Neural progenitor cell (in vitro differentiated cells): ENCODE measurements around the gene PGAP6. TPM values are rescaled to one million over a fixed set of nuclear protein-coding genes. Genes with fewer than 3 reads are reported as not detected.

Experiments used
- DNase-seq: peaks from one replicate; pipeline ENCODE4 v3.0.0-alpha.2; 2016; ENCODE audit warnings: low spot score
- H2AFZ ChIP-seq: fragments of 200-600 bp; sonication (generic); replicated peaks from 2 replicates; pipeline ENCODE4 v1.6.1; 2016; ENCODE audit warnings: antibody characterized with exemption
- H3F3A ChIP-seq: fragments of 200-600 bp; sonication (generic); 2 replicates; pipeline ENCODE4 v1.6.1; 2016; ENCODE audit warnings: antibody characterized with exemption, low read depth
- H3K27ac ChIP-seq: fragments of 200-600 bp; sonication (generic); 2 replicates; pipeline ENCODE4 v1.5.1; 2016; ENCODE audit warnings: mild to moderate bottlenecking
- H3K27me3 ChIP-seq: fragments of 200-600 bp; sonication (generic); 2 replicates; pipeline ENCODE4 v1.6.1; 2016; ENCODE audit warnings: mild to moderate bottlenecking, moderate library complexity
- H3K36me3 ChIP-seq: fragments of 200-600 bp; sonication (generic); 2 replicates; pipeline ENCODE4 v1.5.1; 2016
- H3K4me1 ChIP-seq: fragments of 200-600 bp; sonication (generic); 2 replicates; pipeline ENCODE4 v1.6.1; 2016; ENCODE audit warnings: mixed run types
- H3K4me2 ChIP-seq: fragments of 200-600 bp; sonication (generic); 2 replicates; pipeline ENCODE4 v1.6.1; 2016
- H3K4me3 ChIP-seq: fragments of 200-600 bp; sonication (generic); 2 replicates; pipeline ENCODE4 v1.5.1; 2016
- H3K79me2 ChIP-seq: fragments of 200-600 bp; sonication (generic); 2 replicates; pipeline ENCODE4 v1.6.1; 2016; ENCODE audit warnings: low read depth
- H3K9ac ChIP-seq: fragments of 200-600 bp; sonication (generic); 2 replicates; pipeline ENCODE4 v1.6.1; 2016
- H3K9me3 ChIP-seq: fragments of 200-600 bp; sonication (generic); 2 replicates; pipeline ENCODE4 v1.5.1; 2016; ENCODE audit warnings: low read depth
- H4K20me1 ChIP-seq: fragments of 200-600 bp; sonication (generic); 2 replicates; pipeline ENCODE4 v1.6.1; 2016; ENCODE audit warnings: low read depth
- H3K27ac Mint-ChIP-seq: 3 replicates; pipeline ENCODE4 v1.8.0; 2021; ENCODE audit warnings: mixed read lengths
- H3K27me3 Mint-ChIP-seq: 2 replicates; pipeline ENCODE4 v1.8.0; 2022; ENCODE audit warnings: low read depth, mild to moderate bottlenecking, inconsistent platforms, moderate library complexity, mixed read lengths; ENCODE audit not compliant: insufficient read depth
- H3K36me3 Mint-ChIP-seq: 3 replicates; pipeline ENCODE4 v1.8.0; 2021; ENCODE audit warnings: mixed read lengths
- H3K4me1 Mint-ChIP-seq: 3 replicates; pipeline ENCODE4 v1.8.0; 2021; ENCODE audit warnings: mixed read lengths
- H3K4me3 Mint-ChIP-seq: 3 replicates; pipeline ENCODE4 v1.8.0; 2021; ENCODE audit warnings: mild to moderate bottlenecking, moderate library complexity, mixed read lengths
- H3K9me3 Mint-ChIP-seq: 3 replicates; pipeline ENCODE4 v1.8.0; 2020; ENCODE audit warnings: mixed read lengths
- EZH2 ChIP-seq: fragments of 200-600 bp; sonication (generic); IDR thresholded peaks from 2 replicates; pipeline ENCODE4 v1.6.1; 2017; ENCODE audit warnings: antibody characterized with exemption, mild to moderate bottlenecking, moderate library complexity
- EZH2phosphoT487 ChIP-seq: fragments of 200-600 bp; sonication (generic); IDR thresholded peaks from 2 replicates; pipeline ENCODE4 v1.6.1; 2017; ENCODE audit warnings: antibody characterized with exemption
- total RNA-seq: library from RNA; depleted of rRNA; stranded (reverse); fragments of >200 nt; gene quantifications from 2 replicates; pipeline ENCODE4 v1.2.3, GENCODE V29; 2015; ENCODE audit warnings: low replicate concordance
- TF ChIP-seq, protein P1 (sequence below): fragments of 200-600 bp; sonication (generic); IDR thresholded peaks from 2 replicates; pipeline ENCODE4 v1.5.1; 2017; ENCODE audit warnings: antibody characterized with exemption, mild to moderate bottlenecking

The PGAP6 gene
- total RNA-seq, 1 donor from 2014 or later: 16.7 TPM

DNA sequence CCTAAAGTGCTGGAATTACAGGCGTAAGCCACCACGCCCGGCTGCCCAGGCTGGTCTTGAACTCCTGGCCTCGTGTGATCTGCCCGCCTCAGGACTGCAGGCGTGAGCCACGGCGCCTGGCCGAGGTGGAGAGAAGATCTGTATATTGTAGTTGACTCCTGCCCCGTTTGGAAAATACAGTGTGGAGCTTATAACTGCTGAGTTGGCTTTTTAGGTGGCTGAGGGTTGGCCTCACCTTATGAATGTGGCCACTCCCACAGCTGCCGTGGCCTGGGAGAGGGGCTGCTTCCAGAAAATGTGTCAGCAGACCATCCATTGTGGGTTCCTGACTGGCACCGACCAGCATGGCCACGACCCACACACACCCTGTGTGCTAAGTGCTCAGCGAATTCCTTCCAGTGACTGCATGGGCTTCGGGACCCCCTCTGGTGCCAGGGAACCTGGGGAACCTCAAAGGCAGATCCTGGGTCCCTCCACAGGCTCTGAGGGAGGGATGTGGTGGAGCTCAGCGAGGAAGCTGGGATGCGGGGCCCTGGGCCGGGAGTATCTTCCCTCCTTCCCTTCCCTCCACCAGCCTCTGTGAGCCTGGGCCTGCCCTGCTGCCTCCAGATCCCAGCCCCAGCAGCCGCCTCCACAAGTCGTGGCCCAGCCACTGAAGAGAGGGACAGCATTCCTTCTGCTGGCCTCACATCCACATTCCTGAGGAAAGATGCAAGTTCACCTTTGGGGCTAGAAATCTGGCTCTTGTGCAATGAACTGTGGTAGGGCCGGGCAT lies 32.8 kb upstream of the PGAP6 start:
- Histone ChIP-seq H3F3A (no peaks in the 10 kb centered on the region), H3K27me3 (no peaks in the 10 kb centered on the region), H3K36me3 (no peaks in the 10 kb centered on the region), H3K4me3 (no peak overlapping the region), H3K9ac (no peak overlapping the region), H3K9me3 (no peaks in the 10 kb centered on the region), H3K27ac (no peak overlapping the region), H3K4me2 (no peak overlapping the region), H4K20me1 (no peaks in the 10 kb centered on the region), H3K4me1 (no peaks in the 10 kb centered on the region), H2AFZ (no peak overlapping the region), H3K79me2 (no peaks in the 10 kb centered on the region)
- H3K36me3 Mint-ChIP-seq: no peaks in the 10 kb centered on the region
- TF ChIP-seq, protein P1, sequence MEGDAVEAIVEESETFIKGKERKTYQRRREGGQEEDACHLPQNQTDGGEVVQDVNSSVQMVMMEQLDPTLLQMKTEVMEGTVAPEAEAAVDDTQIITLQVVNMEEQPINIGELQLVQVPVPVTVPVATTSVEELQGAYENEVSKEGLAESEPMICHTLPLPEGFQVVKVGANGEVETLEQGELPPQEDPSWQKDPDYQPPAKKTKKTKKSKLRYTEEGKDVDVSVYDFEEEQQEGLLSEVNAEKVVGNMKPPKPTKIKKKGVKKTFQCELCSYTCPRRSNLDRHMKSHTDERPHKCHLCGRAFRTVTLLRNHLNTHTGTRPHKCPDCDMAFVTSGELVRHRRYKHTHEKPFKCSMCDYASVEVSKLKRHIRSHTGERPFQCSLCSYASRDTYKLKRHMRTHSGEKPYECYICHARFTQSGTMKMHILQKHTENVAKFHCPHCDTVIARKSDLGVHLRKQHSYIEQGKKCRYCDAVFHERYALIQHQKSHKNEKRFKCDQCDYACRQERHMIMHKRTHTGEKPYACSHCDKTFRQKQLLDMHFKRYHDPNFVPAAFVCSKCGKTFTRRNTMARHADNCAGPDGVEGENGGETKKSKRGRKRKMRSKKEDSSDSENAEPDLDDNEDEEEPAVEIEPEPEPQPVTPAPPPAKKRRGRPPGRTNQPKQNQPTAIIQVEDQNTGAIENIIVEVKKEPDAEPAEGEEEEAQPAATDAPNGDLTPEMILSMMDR: no peak
- TF ChIP-seq EZH2: no peak
- no peak for DNase-seq
- no peak overlapping the region for H3K4me3 Mint-ChIP-seq
- no peaks in the 10 kb centered on the region for H3K9me3 Mint-ChIP-seq
- H3K27me3 Mint-ChIP-seq: peaks cover 3% of the 10 kb centered on the region
- H3K27ac Mint-ChIP-seq: no peak overlapping the region
- no peaks in the 10 kb centered on the region for H3K4me1 Mint-ChIP-seq

DNA sequence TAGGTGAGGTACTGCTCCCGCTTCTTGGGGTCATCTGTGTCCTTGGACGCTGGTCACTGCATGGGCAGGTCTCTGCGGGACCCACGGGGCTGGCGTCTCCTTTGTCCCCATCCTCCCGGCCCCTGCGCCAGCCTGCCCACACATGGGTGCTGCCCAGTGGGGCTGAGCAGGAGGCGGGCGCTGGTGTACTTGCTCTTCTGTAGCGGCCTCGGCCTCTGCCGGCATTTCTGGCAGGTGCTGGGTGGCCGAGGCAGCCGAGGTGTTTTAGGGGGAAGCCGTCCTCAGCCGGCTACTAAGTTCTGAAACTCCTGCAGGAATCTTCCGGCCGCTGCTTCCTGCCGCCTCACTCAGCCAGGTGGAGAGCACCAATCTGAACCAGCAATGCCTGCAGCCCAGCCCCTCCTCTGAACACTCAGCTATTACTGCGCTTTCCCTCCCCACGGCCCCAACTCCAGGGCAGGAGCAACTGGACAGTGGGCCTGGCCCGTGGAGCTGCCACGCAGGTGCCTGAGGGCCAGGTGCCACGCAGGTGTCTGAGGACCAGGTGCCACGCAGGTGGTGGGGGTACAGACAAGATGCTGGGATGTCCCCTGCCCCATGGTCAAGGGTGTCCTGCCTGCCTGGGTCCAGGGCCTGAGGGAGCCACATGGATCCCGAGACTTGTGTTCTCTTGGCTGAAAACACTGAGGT lies 29.9 kb upstream of the PGAP6 start:
- no peak overlapping the region for H3K4me3 Mint-ChIP-seq
- Histone ChIP-seq H3K4me1 (no peaks in the 10 kb centered on the region), H3K27me3 (no peaks in the 10 kb centered on the region), H3K9ac (no peak overlapping the region), H3K9me3 (no peaks in the 10 kb centered on the region), H4K20me1 (no peaks in the 10 kb centered on the region), H3K27ac (no peak overlapping the region), H3K36me3 (no peaks in the 10 kb centered on the region), H3K79me2 (no peaks in the 10 kb centered on the region), H3K4me3 (no peak overlapping the region), H3F3A (no peaks in the 10 kb centered on the region), H2AFZ (no peak overlapping the region), H3K4me2 (no peak overlapping the region)
- H3K9me3 Mint-ChIP-seq: no peaks in the 10 kb centered on the region
- H3K27me3 Mint-ChIP-seq: no peaks in the 10 kb centered on the region
- no peaks in the 10 kb centered on the region for H3K36me3 Mint-ChIP-seq
- no peak for DNase-seq
- H3K27ac Mint-ChIP-seq: no peak overlapping the region
- TF ChIP-seq, protein P1: no peak
- TF ChIP-seq EZH2 (no peak), EZH2phosphoT487 (no peak)
- H3K4me1 Mint-ChIP-seq: no peaks in the 10 kb centered on the region

DNA sequence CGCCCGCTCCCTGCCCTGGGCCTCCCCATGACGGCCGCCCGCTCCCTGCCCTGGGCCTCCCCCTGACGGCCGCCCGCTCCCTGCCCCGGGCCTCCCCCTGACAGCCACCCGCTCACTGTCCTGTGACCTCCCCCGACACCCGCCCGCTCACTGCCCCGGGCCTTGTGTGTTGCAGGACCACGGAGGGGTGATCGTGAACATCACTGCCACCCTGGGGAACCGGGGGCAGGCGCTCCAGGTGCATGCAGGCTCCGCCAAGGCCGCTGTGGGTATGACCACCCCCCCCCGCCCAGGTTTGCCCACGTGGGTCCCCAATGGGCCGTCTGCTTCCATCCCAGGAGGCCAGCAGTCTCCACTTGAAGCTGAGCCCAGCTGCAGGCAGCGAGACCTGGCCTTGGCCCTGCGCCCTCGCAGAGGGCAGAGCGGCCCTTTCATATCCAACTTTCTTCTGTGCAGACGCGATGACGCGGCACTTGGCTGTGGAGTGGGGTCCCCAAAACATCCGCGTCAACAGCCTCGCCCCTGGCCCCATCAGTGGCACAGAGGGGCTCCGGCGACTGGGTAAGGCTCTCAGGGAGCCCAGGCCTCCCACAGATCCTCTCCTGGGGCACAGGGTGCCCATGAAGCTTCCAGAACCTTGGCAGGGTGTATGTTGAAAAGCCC lies 28.9 kb upstream of the PGAP6 start:
- TF ChIP-seq EZH2phosphoT487 (no peak), EZH2 (no peak)
- TF ChIP-seq, protein P1: no peak
- no peak overlapping the region for H3K4me2 ChIP-seq
- H2AFZ ChIP-seq: no peak overlapping the region
- no peak for DNase-seq
- H3K36me3 ChIP-seq: no peaks in the 10 kb centered on the region
- H3K9me3 Mint-ChIP-seq: no peaks in the 10 kb centered on the region
- no peaks in the 10 kb centered on the region for H3K27me3 Mint-ChIP-seq
- H3K27ac ChIP-seq: no peak overlapping the region
- H3K9me3 ChIP-seq: no peaks in the 10 kb centered on the region
- no peaks in the 10 kb centered on the region for H3K4me1 ChIP-seq
- H3K27ac Mint-ChIP-seq: no peak overlapping the region
- no peaks in the 10 kb centered on the region for H3K79me2 ChIP-seq
- H3K36me3 Mint-ChIP-seq: no peaks in the 10 kb centered on the region
- H4K20me1 ChIP-seq: no peaks in the 10 kb centered on the region
- no peak overlapping the region for H3K4me3 Mint-ChIP-seq
- H3K4me1 Mint-ChIP-seq: no peaks in the 10 kb centered on the region
- H3F3A ChIP-seq: no peaks in the 10 kb centered on the region
- no peak overlapping the region for H3K9ac ChIP-seq
- H3K27me3 ChIP-seq: no peaks in the 10 kb centered on the region
- no peak overlapping the region for H3K4me3 ChIP-seq
